Uterus (tissue), 4 donors: ENCODE results near the gene OSBPL2. TPM values are rescaled to one million over a fixed set of nuclear protein-coding genes. Genes with fewer than 3 reads are reported as not detected.
A peak's percentile ranks its signal among the peaks of the same experiment; 100 is the strongest.

Experiments used
- DNase-seq, 2 donors: peaks; one replicate each; pipeline ENCODE4 v3.0.0-alpha.2; 2019 to 2020
- H3K27ac ChIP-seq, 2 donors: fragments of 200-600 bp; sonication (generic); 1 replicate in 1 of 2; 2 replicates in 1 of 2; pipeline ENCODE4 v1.5.1; 2016 to 2018
- H3K27me3 ChIP-seq, 2 donors: fragments of 200-600 bp; sonication (generic); one replicate each; pipeline ENCODE4 v1.5.1; 2018 to 2019; ENCODE audit warnings: control low read depth in 1 of 2
- H3K36me3 ChIP-seq, 2 donors: fragments of 200-600 bp; sonication (generic); one replicate each; pipeline ENCODE4 v1.5.1; 2019; ENCODE audit warnings: control low read depth in 1 of 2
- H3K4me1 ChIP-seq, 2 donors: fragments of 200-600 bp; sonication (generic); one replicate each; pipeline ENCODE4 v1.5.1; 2018 to 2019; ENCODE audit warnings: control low read depth in 1 of 2
- H3K4me3 ChIP-seq, 2 donors: fragments of 200-600 bp; sonication (generic); 1 replicate in 1 of 2; 2 replicates in 1 of 2; pipeline ENCODE4 v1.5.1; 2018 to 2019; ENCODE audit warnings: mild to moderate bottlenecking in 1 of 2
- H3K9me3 ChIP-seq, 2 donors: fragments of 200-600 bp; sonication (generic); one replicate each; pipeline ENCODE4 v1.5.1; 2019; ENCODE audit warnings: control low read depth in 1 of 2
- POLR2A ChIP-seq, 2 donors: fragments of 450-650 bp; IDR thresholded peaks; one replicate each; pipeline ENCODE4 v1.6.1; 2016; ENCODE audit warnings: antibody characterized with exemption in 2 of 2, mild to moderate bottlenecking in 1 of 2, moderate library complexity in 1 of 2
- intact Hi-C: fragments of 100-400 bp; cut with DNase I; formaldehyde crosslinking; loops from one replicate; pipeline ENCODE4 v1.15.1; 2023; ENCODE audit warnings: low total_unique reads
- total RNA-seq, 4 donors: library from RNA; depleted of rRNA in 3 of 4; stranded (reverse); fragments of >200 nt in 3 of 4; gene quantifications; one replicate each; pipeline versions ENCODE4 v1.1.0 to v1.2.4, GENCODE V29; 2014 to 2023
- TF ChIP-seq, protein P1 (sequence below), 4 experiments: fragments of 200-600 bp in 2 of 4; fragments of 450-650 bp in 2 of 4; sonication (generic) in 2 of 4; IDR thresholded peaks; one replicate each; pipeline ENCODE4 v1.5.1; 2016 to 2019; ENCODE audit warnings: antibody characterized with exemption in 4 of 4, mild to moderate bottlenecking in 2 of 4, moderate library complexity in 1 of 4
- donor health status: DM: yes; HTN: yes; CAD: no.

Gene OSBPL2
- total RNA-seq, 4 donors from 2014 or later: 12.3 to 55.9 (median 33.4) TPM

DNA sequence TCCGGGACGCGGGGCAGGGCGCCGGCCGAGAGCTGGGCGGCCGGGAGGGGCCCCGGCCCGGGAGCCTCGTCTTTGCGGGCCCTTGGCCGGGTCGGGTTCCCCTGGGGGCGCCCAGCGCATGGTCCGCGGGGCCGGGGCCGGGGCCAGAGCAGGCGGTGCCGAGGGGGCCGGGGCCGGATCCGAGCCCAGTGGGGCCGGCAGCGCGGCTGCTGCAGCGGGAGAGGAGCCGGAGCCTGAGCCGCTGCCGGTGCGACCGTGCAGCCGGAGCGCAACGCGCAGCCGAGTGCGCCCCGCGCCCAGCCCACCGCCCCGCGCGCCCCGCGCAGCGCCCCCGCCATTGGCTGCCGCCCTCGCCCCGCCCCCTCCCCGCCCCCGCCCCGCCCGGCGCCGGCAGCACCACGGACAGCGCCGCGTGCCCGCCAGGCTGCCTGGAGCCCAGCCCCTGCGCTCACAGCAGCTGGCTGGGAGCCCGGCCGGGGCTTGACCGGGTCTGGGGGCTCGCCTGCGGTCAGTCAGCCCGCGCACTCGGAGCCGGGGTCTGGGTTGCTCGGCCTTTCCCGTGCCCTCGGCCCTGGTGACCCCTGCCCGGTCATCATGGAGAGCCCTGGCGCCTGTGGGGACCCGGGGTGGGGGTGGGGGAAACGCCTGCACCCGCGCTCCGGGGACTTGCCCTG lies 18.2 kb upstream of the OSBPL2 start, which contains the start of gene HRH3:
HRH3 (minus strand) TSS at position 287 of the 674 bp plus-strand sequence. CDS start 308 bp downstream, outside the sequence.
- Histone ChIP-seq H3K36me3 (no peaks in the 10 kb centered on the region), H3K4me1 (peaks cover 0 to 14% of the 10 kb centered on the region in 2 donors), H3K4me3 (no peak within 1 kb of the TSS), H3K9me3 (no peaks in the 10 kb centered on the region), H3K27ac (no peak within 1 kb of the TSS), H3K27me3 (peaks cover 8 to 40% of the 10 kb centered on the region in 2 donors)
- DNase-seq: peak in 1 of 2 donors; percentile 27
- TF ChIP-seq, protein P1, sequence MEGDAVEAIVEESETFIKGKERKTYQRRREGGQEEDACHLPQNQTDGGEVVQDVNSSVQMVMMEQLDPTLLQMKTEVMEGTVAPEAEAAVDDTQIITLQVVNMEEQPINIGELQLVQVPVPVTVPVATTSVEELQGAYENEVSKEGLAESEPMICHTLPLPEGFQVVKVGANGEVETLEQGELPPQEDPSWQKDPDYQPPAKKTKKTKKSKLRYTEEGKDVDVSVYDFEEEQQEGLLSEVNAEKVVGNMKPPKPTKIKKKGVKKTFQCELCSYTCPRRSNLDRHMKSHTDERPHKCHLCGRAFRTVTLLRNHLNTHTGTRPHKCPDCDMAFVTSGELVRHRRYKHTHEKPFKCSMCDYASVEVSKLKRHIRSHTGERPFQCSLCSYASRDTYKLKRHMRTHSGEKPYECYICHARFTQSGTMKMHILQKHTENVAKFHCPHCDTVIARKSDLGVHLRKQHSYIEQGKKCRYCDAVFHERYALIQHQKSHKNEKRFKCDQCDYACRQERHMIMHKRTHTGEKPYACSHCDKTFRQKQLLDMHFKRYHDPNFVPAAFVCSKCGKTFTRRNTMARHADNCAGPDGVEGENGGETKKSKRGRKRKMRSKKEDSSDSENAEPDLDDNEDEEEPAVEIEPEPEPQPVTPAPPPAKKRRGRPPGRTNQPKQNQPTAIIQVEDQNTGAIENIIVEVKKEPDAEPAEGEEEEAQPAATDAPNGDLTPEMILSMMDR (IDR thresholded peaks at IDR 0.05): no peak
- no peak for TF ChIP-seq POLR2A (IDR thresholded peaks at IDR 0.05)
- intact Hi-C loops: no loop called here

DNA sequence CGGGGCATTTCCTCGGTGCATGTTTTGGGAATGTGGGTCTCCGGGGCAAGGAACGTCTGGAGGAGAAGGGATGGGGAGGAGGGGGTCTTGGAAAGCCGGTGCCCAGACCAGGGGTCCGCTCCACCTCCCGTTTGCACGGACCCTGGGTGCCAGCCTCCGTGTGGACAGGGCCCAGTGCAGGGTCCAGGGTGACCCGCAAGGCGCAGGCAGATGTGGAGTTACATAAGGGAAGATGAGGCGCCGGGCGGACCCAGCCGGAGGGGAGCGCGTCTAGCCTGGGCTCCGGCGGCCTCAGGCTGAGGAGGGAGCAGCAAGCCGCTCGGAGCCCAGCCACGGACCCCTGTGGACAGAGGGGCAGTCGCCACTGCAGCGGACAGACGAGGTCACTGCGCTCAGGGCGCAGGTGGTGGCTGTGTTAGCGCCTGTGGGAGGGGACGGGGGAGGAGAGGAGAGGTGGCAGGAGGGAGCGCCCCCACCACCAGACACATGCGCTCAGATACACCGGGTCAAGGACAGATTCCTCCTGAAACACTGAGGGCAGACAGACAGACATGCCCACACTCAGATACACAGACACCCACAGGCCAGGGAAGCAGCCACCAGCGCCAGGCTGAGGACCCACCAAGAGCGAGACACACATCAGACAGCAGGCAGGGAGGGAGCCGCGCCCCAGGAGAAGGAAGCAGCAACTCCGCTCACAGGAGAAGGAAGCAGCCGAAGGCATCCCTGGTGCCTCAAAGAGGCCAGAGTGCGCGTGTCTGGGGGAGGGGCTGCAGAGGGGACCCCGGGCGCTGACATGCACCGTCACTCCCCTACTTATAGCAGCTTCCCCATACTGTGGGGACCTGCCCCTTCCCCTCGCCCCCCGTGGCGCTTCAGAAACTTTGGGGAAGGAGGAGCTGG lies 17.4 kb upstream of the OSBPL2 start:
- H3K27me3 ChIP-seq: peaks cover 8 to 40% of the 10 kb centered on the region in 2 donors
- DNase-seq: no peak
- no peaks in the 10 kb centered on the region for H3K9me3 ChIP-seq
- no peak overlapping the region for H3K4me3 ChIP-seq
- no peak for TF ChIP-seq POLR2A (IDR thresholded peaks at IDR 0.05)
- TF ChIP-seq, protein P1 (IDR thresholded peaks at IDR 0.05): no peak
- H3K27ac ChIP-seq: no peak overlapping the region
- intact Hi-C loops: no loop called here
- H3K36me3 ChIP-seq: no peaks in the 10 kb centered on the region
- H3K4me1 ChIP-seq: peaks cover 0 to 14% of the 10 kb centered on the region in 2 donors

DNA sequence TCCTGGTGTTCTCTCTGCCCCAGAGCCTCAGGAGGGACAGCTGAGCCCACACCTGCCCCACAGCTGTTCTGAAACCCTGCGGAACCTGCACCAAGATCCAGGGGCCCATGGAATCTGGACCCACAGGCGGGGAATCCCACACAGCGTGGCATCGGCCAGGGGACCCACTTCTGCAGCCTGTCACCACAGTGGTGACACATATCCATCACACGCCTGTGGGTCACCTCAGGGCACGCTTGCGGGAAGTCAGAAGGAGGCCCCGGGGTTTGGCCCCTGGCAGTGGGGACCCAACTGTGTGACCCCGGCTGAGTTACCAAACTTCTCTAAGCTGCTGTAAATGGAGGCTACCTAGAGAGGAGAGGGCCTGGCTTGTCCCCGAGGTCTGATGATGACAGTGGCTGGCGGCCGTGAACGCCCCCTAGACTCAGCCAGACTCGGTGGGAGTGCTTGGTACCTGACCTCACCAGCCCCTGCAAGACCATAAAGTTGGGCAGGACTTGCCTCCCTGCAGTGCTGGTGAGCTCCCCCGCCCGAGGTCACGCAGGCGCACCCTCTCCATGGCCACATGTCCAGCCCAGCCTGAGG lies 16.0 kb upstream of the OSBPL2 start:
- H3K27ac ChIP-seq: no peak overlapping the region
- TF ChIP-seq POLR2A (IDR thresholded peaks at IDR 0.05): no peak
- TF ChIP-seq, protein P1 (IDR thresholded peaks at IDR 0.05): no peak
- H3K27me3 ChIP-seq: peaks cover 8 to 34% of the 10 kb centered on the region in 2 donors
- H3K4me1 ChIP-seq: peaks cover 0 to 14% of the 10 kb centered on the region in 2 donors
- no peak for DNase-seq
- intact Hi-C loops: no loop called here
- no peaks in the 10 kb centered on the region for H3K36me3 ChIP-seq
- H3K4me3 ChIP-seq: no peak overlapping the region
- no peaks in the 10 kb centered on the region for H3K9me3 ChIP-seq

DNA sequence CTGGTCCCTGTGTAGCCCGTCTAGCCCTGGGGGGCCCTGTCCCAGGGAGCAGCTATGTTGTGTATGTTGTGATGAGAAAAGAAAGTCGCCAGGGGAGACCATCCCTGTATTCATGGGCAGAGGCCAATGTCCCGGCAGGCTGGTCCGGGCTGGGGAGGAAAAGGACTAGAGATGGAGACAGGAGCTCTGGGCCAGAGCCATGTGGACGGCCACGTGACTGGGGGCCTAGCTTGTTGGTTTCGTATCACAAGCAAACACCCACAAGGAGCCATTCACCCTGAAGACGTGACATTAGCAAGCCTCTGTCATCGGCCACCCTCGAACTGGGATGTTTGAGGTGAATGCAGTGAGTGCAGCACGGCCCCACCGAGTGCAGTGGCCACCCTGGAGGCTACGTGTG lies 15.3 kb upstream of the OSBPL2 start:
- intact Hi-C loops: no loop called here
- no peak for DNase-seq
- no peaks in the 10 kb centered on the region for H3K9me3 ChIP-seq
- H3K4me1 ChIP-seq: peaks cover 0 to 14% of the 10 kb centered on the region in 2 donors
- no peaks in the 10 kb centered on the region for H3K36me3 ChIP-seq
- TF ChIP-seq, protein P1 (IDR thresholded peaks at IDR 0.05): no peak
- TF ChIP-seq POLR2A (IDR thresholded peaks at IDR 0.05): no peak
- no peak overlapping the region for H3K27ac ChIP-seq
- H3K27me3 ChIP-seq: peaks cover 8 to 31% of the 10 kb centered on the region in 2 donors
- H3K4me3 ChIP-seq: no peak overlapping the region
